Hepatocyte (in vitro differentiated cells): ENCODE results near the gene LRSAM1. TPM values are rescaled to one million over a fixed set of nuclear protein-coding genes. Genes with fewer than 3 reads are reported as not detected.

Experiments used
- DNase-seq: peaks from one replicate; pipeline ENCODE4 v3.0.0-alpha.2; 2016; ENCODE audit warnings: low spot score
- H2AFZ ChIP-seq: fragments of 200-600 bp; sonication (generic); 2 replicates; pipeline ENCODE4 v1.6.0; 2016; ENCODE audit warnings: antibody characterized with exemption, mild to moderate bottlenecking
- H3K27ac ChIP-seq: fragments of 200-600 bp; sonication (generic); 2 replicates; pipeline ENCODE4 v1.5.1; 2016; ENCODE audit warnings: mild to moderate bottlenecking
- H3K27me3 ChIP-seq: fragments of 200-600 bp; sonication (generic); 2 replicates; pipeline ENCODE4 v1.6.1; 2016
- H3K36me3 ChIP-seq: fragments of 200-600 bp; sonication (generic); replicated peaks from 2 replicates; pipeline ENCODE4 v1.5.1; 2016; ENCODE audit warnings: low read depth; ENCODE audit not compliant: insufficient read depth
- H3K4me1 ChIP-seq: fragments of 200-600 bp; sonication (generic); 2 replicates; pipeline ENCODE4 v1.5.1; 2016; ENCODE audit warnings: mild to moderate bottlenecking, moderate library complexity; ENCODE audit not compliant: insufficient read depth
- H3K4me2 ChIP-seq: fragments of 200-600 bp; sonication (generic); 2 replicates; pipeline ENCODE4 v1.6.0; 2016
- H3K4me3 ChIP-seq: fragments of 200-600 bp; sonication (generic); 2 replicates; pipeline ENCODE4 v1.5.1; 2016; ENCODE audit warnings: mild to moderate bottlenecking
- H3K79me2 ChIP-seq: fragments of 200-600 bp; sonication (generic); 2 replicates; pipeline ENCODE4 v1.6.0; 2017; ENCODE audit warnings: mild to moderate bottlenecking
- H3K9me2 ChIP-seq: fragments of 200-600 bp; sonication (generic); replicated peaks from 2 replicates; pipeline ENCODE4 v1.6.0; 2017; ENCODE audit warnings: mild to moderate bottlenecking; ENCODE audit not compliant: insufficient read depth
- H3K9me3 ChIP-seq: fragments of 200-600 bp; sonication (generic); 2 replicates; pipeline ENCODE4 v1.5.1; 2016; ENCODE audit warnings: low read depth, mild to moderate bottlenecking
- H4K20me1 ChIP-seq: fragments of 200-600 bp; sonication (generic); 2 replicates; pipeline ENCODE4 v1.6.0; 2016; ENCODE audit warnings: mild to moderate bottlenecking; ENCODE audit not compliant: insufficient read depth, poor library complexity, severe bottlenecking
- EZH2 ChIP-seq: fragments of 200-600 bp; sonication (generic); IDR thresholded peaks from 2 replicates; pipeline ENCODE4 v1.6.1; 2016; ENCODE audit warnings: antibody characterized with exemption, mild to moderate bottlenecking, borderline replicate concordance
- EZH2phosphoT487 ChIP-seq: fragments of 200-600 bp; sonication (generic); IDR thresholded peaks from one replicate; pipeline ENCODE4 v1.6.1; 2018; ENCODE audit warnings: antibody characterized with exemption, mild to moderate bottlenecking, low read depth, moderate library complexity; ENCODE audit not compliant: unreplicated experiment, severe bottlenecking
- WGBS: methylation state at CpG from one replicate; pipeline ENCODE4 v1.1.6; 2016; ENCODE audit warnings: low lambda C conversion rate; ENCODE audit errors: missing lambda C conversion rate; 5-methylcytosine and 5-hydroxymethylcytosine counted together
- polyA plus RNA-seq: library from polyadenylated mRNA; unstranded; fragments of >200 nt; fragmentation: Nextera tagmentation; extraction: Ambion mirVana; gene quantifications from 2 replicates; pipeline ENCODE4 v1.2.1, GENCODE V29; 2016
- total RNA-seq: library from RNA; depleted of rRNA; stranded (reverse); fragments of >200 nt; gene quantifications from 2 replicates; pipeline ENCODE4 v1.2.3, GENCODE V29; 2014
- TF ChIP-seq, protein P1 (sequence below): fragments of 200-600 bp; sonication (generic); IDR thresholded peaks from 2 replicates; pipeline ENCODE4 v1.5.1; 2016; ENCODE audit warnings: antibody characterized with exemption, mild to moderate bottlenecking; ENCODE audit not compliant: poor library complexity

LRSAM1 gene
- total and polyA plus RNA-seq, 2 experiments from 2014 or later, result 10.7 to 19.4 TPM

DNA sequence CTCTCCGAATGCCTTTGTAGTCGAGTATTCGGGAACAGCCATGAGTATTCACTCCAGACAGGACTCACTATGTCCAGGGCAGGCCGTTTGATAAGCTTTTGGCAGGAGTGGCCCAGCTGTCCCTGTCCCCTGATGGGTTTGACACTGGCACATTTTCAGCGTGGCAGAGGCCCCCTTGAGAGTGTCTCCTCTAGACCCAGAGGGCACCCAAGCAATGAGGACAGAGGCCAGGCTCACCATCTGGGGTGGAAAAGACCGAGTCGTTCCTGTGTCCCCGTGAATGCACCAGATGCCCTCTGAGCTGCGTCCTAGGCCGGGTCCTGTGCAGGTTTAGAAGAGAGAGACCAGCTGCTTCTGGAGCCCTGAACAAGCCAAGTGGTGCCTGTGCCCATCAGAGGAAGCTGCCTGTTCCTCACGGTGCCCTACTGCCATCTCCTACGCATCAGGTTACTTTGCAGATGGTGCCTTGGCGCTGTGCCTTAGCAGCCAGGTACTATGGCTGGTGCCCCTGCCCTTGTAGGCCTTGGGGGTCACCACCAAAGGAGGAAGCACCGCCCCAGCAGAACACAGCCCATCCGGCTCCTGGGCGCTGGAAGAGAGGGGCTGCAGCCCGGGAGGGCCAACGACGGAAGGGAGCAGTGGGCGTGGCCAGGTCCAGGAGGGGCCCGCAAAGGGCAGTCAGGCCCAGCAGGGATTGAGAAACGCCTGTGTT, 42.4 kb downstream of the LRSAM1 start:
- peak; percentile 3 for DNase-seq
- Histone ChIP-seq H3K4me3 (no peak overlapping the region), H3K36me3 (no peaks in the 10 kb centered on the region), H3K79me2 (no peaks in the 10 kb centered on the region), H2AFZ (no peak overlapping the region), H3K9me3 (no peaks in the 10 kb centered on the region), H3K9me2 (no peaks in the 10 kb centered on the region), H3K27ac (no peak overlapping the region), H4K20me1 (no peaks in the 10 kb centered on the region), H3K27me3 (no peaks in the 10 kb centered on the region), H3K4me1 (peaks cover 4% of the 10 kb centered on the region), H3K4me2 (no peak overlapping the region)
- 93% methylated on average over 22 of the region's 22 CpGs for WGBS
- TF ChIP-seq, protein P1, sequence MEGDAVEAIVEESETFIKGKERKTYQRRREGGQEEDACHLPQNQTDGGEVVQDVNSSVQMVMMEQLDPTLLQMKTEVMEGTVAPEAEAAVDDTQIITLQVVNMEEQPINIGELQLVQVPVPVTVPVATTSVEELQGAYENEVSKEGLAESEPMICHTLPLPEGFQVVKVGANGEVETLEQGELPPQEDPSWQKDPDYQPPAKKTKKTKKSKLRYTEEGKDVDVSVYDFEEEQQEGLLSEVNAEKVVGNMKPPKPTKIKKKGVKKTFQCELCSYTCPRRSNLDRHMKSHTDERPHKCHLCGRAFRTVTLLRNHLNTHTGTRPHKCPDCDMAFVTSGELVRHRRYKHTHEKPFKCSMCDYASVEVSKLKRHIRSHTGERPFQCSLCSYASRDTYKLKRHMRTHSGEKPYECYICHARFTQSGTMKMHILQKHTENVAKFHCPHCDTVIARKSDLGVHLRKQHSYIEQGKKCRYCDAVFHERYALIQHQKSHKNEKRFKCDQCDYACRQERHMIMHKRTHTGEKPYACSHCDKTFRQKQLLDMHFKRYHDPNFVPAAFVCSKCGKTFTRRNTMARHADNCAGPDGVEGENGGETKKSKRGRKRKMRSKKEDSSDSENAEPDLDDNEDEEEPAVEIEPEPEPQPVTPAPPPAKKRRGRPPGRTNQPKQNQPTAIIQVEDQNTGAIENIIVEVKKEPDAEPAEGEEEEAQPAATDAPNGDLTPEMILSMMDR, result no peak
- TF ChIP-seq EZH2 (no peak), EZH2phosphoT487 (no peak)

DNA sequence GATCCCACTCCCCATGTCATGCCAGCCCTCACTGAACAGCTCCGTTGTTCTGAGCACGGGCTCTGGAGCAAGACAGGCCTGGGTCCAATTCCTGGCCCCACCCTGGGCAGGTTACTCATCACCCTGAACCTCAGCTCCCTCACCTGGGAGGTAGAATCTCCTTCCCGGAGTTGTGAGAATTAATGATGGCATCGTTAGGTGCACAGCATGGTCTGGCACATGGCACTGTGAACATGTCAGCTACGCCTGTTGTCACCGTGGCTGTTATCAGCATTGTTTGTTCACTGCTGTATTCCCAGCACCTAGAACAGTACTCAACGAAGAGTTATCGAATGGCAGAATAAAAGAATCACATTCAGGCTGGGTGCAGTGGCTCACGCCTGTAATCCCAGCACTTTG, 43.0 kb downstream of the LRSAM1 start:
- DNase-seq, result no peak
- no peaks in the 10 kb centered on the region for H4K20me1 ChIP-seq
- no peaks in the 10 kb centered on the region for H3K9me3 ChIP-seq
- H3K27me3 ChIP-seq, result no peaks in the 10 kb centered on the region
- H2AFZ ChIP-seq, result no peak overlapping the region
- H3K27ac ChIP-seq, result no peak overlapping the region
- no peaks in the 10 kb centered on the region for H3K36me3 ChIP-seq
- no peak overlapping the region for H3K4me2 ChIP-seq
- H3K79me2 ChIP-seq, result no peaks in the 10 kb centered on the region
- no peaks in the 10 kb centered on the region for H3K9me2 ChIP-seq
- peaks cover 4% of the 10 kb centered on the region for H3K4me1 ChIP-seq
- WGBS, result 81% methylated on average over 9 of the region's 9 CpGs
- TF ChIP-seq EZH2phosphoT487 (no peak), EZH2 (no peak)
- H3K4me3 ChIP-seq, result no peak overlapping the region

DNA sequence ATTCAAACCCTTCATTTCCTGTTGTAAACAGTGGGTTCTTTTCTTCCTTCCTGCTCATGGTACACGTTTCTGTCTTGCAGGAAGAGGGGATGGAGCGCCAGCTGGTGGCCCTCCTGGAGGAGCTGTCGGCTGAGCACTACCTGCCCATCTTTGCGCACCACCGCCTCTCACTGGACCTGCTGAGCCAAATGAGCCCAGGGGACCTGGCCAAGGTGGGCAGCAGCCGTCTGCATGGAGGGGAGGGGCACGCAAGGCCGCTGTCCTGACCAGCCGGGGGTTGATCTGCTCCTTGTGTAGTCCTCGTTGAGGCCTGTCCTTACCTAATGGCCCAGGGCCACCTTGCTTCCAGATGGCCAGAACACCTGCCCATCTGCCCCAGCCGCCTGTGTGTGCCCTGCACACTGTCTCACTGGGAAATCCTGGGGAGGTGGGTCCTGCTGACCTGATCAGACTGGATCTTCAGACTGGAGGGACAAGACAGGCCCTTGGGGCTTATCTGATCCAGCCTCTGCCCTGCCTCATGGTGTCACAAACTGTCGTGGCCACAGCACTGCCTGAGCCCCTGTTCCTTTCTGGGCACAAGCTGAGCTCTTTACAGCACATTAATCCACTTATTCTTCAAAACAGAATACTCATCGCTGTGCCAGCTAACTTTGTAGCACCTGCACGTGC, 44.7 kb downstream of the LRSAM1 start:
- Histone ChIP-seq H3K9me3 (no peaks in the 10 kb centered on the region), H4K20me1 (no peaks in the 10 kb centered on the region), H3K27me3 (no peaks in the 10 kb centered on the region), H3K4me3 (no peak overlapping the region), H3K79me2 (no peaks in the 10 kb centered on the region), H2AFZ (no peak overlapping the region), H3K4me1 (peaks cover 4% of the 10 kb centered on the region), H3K4me2 (no peak overlapping the region), H3K36me3 (no peaks in the 10 kb centered on the region), H3K9me2 (no peaks in the 10 kb centered on the region), H3K27ac (no peak overlapping the region)
- TF ChIP-seq EZH2 (no peak), EZH2phosphoT487 (no peak)
- TF ChIP-seq, protein P1, result no peak
- WGBS, result 87% methylated on average over 14 of the region's 14 CpGs
- peak; percentile 3 for DNase-seq

- Histone ChIP-seq H3K27ac (no peak overlapping the region), H3K9me3 (no peaks in the 10 kb centered on the region), H3K4me2 (no peak overlapping the region), H2AFZ (no peak overlapping the region), H3K79me2 (no peaks in the 10 kb centered on the region), H3K9me2 (no peaks in the 10 kb centered on the region), H3K36me3 (no peaks in the 10 kb centered on the region), H3K4me1 (peaks cover 4% of the 10 kb centered on the region), H4K20me1 (no peaks in the 10 kb centered on the region), H3K4me3 (no peak overlapping the region), H3K27me3 (no peaks in the 10 kb centered on the region)
- 94% methylated on average over 12 of the region's 12 CpGs for WGBS
- no peak for DNase-seq
- no peak for TF ChIP-seq EZH2phosphoT487
- TF ChIP-seq, protein P1, result no peak
- TF ChIP-seq EZH2, result no peak
Measured at GRCh38 chr9:127496974-127497373, 45.7 kb downstream of the LRSAM1 start.
